Coronary artery (tissue), 2 donors: ENCODE data around the gene IFT122.

Experiments
- DNase-seq: peaks from one replicate; pipeline ENCODE4 v3.0.0-alpha.2; 2017; ENCODE audit warnings: low spot score
- H3K27ac ChIP-seq, 2 donors: fragments of 200-600 bp; sonication (generic); one replicate each; pipeline ENCODE4 v1.5.1; 2016 to 2019
- H3K4me3 ChIP-seq: fragments of 200-600 bp; sonication (generic); 2 replicates; pipeline ENCODE4 v1.5.1; 2016; ENCODE audit warnings: mild to moderate bottlenecking, moderate library complexity
- CTCF ChIP-seq: fragments of 200-600 bp; sonication (generic); IDR thresholded peaks from one replicate; pipeline ENCODE4 v1.5.1; 2019; ENCODE audit warnings: antibody characterized with exemption

IFT122 gene

GRCh38 chr3:129440618-129441190 is 680 bp downstream of the IFT122 start:
- DNase-seq, result no peak
- Histone ChIP-seq H3K4me3 (peak overlapping the region; percentile 100), H3K27ac (peak overlapping the region; percentile 75 to 99)
- TF ChIP-seq CTCF, result no peak

GRCh38 chr3:129441215-129441614 is 1.2 kb downstream of the IFT122 start:
- DNase-seq, result no peak
- Histone ChIP-seq H3K4me3 (peak overlapping the region; percentile 100), H3K27ac (peak overlapping the region; percentile 75 to 99)
- TF ChIP-seq CTCF, result no peak

- no peak for TF ChIP-seq CTCF
- H3K27ac ChIP-seq, result peak overlapping the region; percentile 75 to 99
- peak overlapping the region; percentile 100 for H3K4me3 ChIP-seq
- DNase-seq, result no peak
These were observed 1.8 kb downstream of the IFT122 start for GRCh38 chr3:129441782-129442181.

- DNase-seq, result no peak
- TF ChIP-seq CTCF, result no peak
- H3K4me3 ChIP-seq, result no peak overlapping the region
- H3K27ac ChIP-seq, result peak overlapping the region; percentile 75 to 99
These were observed 2.5 kb downstream of the IFT122 start for GRCh38 chr3:129442486-129442885.

GRCh38 chr3:129442947-129443346 is 2.9 kb downstream of the IFT122 start:
- no peak for TF ChIP-seq CTCF
- Histone ChIP-seq H3K27ac (peak overlapping the region in 1 of 2 donors; percentile 99), H3K4me3 (no peak overlapping the region)
- DNase-seq, result no peak

GRCh38 chr3:129445471-129445870 is 5.4 kb downstream of the IFT122 start:
- TF ChIP-seq CTCF, result no peak
- no peak overlapping the region for H3K27ac ChIP-seq
- H3K4me3 ChIP-seq, result no peak overlapping the region
- no peak for DNase-seq

GRCh38 chr3:129446926-129447325 is 6.9 kb downstream of the IFT122 start:
- H3K27ac ChIP-seq, result no peak overlapping the region
- TF ChIP-seq CTCF, result no peak

More at GRCh38 chr3:129446926-129447325, 6.9 kb downstream of the IFT122 start:
- no peak overlapping the region for H3K4me3 ChIP-seq
- DNase-seq, result no peak
